ENCODE data around the gene DCHS1.

The DCHS1 gene

DNA sequence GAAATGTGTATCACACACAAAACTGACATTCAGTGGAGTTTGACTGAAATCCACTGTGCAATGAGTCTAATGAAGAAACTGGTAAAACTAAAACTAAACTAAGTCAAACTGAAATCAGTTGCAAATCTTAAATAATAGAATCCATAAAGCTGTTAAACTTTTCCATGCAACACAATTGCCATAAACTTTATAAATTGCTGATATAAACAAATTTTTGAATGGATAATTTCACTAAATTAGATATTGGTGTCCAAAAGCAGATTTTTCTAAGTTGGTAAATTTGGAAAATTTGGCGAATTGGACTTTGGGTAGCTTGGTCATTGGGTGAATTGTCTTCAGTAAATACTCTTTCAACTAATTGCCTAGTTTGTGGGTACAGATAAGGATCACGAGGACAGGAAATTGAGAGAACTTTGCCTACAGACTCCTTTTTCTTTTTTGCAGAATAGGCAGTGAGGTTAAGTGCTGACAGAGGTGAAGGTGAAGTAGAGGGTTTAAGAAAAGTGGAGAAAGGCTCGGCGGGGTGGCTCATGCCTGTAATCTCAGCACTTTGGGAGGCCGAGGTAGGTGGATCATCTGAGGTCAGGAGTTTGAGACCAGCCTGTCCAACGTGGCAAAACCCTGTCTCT lies 14.7 kb upstream of the DCHS1 start:
- ATAC-seq = no peak
- TF ChIP-seq CSDC2 (CRISPR knock-in tag; IDR thresholded peaks at IDR 0.05) (no peak), ZC3H10 (CRISPR knock-in tag; IDR thresholded peaks at IDR 0.05) (no peak), ISL1 (CRISPR knock-in tag; IDR thresholded peaks at IDR 0.05) (no peak), OSR1 (CRISPR knock-in tag; IDR thresholded peaks at IDR 0.05) (no peak), SNAI2 (CRISPR knock-in tag; IDR thresholded peaks at IDR 0.05) (no peak), GLIS3 (CRISPR knock-in tag; IDR thresholded peaks at IDR 0.05) (no peak), RARB (CRISPR knock-in tag; IDR thresholded peaks at IDR 0.05) (no peak), ARNTL (CRISPR knock-in tag; IDR thresholded peaks at IDR 0.05; ENCODE audit: borderline replicate concordance, low read depth) (no peak)
- TF ChIP-seq, protein P1, sequence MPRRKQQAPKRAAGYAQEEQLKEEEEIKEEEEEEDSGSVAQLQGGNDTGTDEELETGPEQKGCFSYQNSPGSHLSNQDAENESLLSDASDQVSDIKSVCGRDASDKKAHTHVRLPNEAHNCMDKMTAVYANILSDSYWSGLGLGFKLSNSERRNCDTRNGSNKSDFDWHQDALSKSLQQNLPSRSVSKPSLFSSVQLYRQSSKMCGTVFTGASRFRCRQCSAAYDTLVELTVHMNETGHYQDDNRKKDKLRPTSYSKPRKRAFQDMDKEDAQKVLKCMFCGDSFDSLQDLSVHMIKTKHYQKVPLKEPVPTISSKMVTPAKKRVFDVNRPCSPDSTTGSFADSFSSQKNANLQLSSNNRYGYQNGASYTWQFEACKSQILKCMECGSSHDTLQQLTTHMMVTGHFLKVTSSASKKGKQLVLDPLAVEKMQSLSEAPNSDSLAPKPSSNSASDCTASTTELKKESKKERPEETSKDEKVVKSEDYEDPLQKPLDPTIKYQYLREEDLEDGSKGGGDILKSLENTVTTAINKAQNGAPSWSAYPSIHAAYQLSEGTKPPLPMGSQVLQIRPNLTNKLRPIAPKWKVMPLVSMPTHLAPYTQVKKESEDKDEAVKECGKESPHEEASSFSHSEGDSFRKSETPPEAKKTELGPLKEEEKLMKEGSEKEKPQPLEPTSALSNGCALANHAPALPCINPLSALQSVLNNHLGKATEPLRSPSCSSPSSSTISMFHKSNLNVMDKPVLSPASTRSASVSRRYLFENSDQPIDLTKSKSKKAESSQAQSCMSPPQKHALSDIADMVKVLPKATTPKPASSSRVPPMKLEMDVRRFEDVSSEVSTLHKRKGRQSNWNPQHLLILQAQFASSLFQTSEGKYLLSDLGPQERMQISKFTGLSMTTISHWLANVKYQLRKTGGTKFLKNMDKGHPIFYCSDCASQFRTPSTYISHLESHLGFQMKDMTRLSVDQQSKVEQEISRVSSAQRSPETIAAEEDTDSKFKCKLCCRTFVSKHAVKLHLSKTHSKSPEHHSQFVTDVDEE (CRISPR knock-in tag; IDR thresholded peaks at IDR 0.05) = no peak
- TF ChIP-seq, protein P2, sequence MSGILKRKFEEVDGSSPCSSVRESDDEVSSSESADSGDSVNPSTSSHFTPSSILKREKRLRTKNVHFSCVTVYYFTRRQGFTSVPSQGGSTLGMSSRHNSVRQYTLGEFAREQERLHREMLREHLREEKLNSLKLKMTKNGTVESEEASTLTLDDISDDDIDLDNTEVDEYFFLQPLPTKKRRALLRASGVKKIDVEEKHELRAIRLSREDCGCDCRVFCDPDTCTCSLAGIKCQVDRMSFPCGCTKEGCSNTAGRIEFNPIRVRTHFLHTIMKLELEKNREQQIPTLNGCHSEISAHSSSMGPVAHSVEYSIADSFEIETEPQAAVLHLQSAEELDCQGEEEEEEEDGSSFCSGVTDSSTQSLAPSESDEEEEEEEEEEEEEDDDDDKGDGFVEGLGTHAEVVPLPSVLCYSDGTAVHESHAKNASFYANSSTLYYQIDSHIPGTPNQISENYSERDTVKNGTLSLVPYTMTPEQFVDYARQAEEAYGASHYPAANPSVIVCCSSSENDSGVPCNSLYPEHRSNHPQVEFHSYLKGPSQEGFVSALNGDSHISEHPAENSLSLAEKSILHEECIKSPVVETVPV (CRISPR knock-in tag; IDR thresholded peaks at IDR 0.05) = no peak
- TF ChIP-seq, protein P3, sequence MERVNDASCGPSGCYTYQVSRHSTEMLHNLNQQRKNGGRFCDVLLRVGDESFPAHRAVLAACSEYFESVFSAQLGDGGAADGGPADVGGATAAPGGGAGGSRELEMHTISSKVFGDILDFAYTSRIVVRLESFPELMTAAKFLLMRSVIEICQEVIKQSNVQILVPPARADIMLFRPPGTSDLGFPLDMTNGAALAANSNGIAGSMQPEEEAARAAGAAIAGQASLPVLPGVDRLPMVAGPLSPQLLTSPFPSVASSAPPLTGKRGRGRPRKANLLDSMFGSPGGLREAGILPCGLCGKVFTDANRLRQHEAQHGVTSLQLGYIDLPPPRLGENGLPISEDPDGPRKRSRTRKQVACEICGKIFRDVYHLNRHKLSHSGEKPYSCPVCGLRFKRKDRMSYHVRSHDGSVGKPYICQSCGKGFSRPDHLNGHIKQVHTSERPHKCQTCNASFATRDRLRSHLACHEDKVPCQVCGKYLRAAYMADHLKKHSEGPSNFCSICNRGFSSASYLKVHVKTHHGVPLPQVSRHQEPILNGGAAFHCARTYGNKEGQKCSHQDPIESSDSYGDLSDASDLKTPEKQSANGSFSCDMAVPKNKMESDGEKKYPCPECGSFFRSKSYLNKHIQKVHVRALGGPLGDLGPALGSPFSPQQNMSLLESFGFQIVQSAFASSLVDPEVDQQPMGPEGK (CRISPR knock-in tag; IDR thresholded peaks at IDR 0.05; ENCODE audit: borderline replicate concordance) = no peak

DNA sequence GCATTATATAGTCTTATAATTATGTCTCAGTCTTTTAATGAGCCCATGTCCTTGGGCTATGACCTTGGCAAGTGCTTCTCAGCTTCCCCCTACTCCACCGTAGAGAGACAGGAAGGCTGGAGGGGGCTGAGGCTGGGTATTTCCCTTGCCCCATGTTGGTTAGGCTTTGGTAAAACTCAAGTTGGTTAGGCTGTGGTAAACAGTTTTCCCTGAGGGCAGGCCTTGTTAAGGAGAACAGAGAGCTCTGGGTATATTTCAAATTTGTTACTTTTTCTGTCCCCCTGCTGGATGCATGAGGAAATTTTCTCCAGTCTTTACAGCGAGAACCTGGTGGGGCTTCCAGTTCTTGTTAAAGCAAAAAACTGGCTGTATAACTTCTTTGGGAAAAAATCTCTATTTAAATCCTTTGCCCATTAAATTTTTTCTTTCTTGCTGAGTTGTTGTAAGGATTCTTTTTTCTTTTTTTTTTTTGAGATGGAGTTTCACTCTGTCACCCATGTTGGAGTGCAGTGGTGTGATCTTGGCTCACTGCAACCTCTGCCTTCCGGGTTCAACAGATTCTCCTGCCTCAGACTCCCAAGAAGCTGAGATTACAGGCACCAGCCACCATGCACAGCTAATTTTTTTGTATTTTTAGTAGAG lies 12.2 kb upstream of the DCHS1 start:
- TF ChIP-seq OSR1 (CRISPR knock-in tag; IDR thresholded peaks at IDR 0.05) = no peak

DNA sequence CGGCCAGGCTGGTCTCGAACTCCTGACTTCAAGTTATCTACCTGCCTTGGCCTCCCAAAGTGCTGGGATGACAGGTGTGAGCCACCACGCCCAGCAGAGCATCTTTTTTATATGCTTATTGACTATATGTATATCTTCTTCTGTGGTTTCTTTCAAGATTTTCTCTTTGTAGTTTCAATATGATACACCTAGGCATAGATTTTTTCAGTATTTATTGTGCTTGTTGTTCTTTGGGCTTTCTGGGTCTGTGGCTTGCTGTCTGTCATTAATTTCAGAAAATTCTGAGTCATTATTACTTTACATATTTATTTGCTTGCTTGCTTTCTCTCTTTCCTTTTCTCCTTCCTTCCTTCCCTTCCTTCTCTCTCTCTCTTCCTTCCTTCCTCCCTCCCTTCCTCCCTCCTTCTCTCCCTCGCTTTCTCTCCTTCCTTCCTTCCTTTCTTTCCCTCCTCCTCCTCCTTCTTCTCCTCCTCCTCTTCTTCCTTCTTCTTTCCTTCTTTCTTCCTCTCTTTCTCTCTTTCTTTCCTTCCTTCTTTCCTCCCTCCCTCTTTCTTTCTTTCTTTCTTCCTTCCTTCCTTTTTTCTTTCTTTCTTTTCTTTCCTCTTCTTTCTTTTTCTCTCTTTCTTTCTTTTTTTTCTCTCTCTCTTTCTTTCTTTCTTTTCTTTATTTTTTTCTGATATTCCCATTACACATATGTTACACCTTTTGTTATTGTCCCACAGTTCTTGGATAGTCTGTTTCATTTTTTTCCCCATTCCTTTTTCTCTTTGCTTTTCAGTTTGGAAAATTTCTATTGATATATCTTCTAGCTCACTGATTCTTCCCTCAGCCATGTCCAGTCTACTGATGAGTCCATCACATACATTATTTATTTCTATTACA lies 10.9 kb upstream of the DCHS1 start:
- ATAC-seq = no peak
- TF ChIP-seq OSR1 (CRISPR knock-in tag; IDR thresholded peaks at IDR 0.05) (no peak), CSDC2 (CRISPR knock-in tag; IDR thresholded peaks at IDR 0.05) (no peak), ZNF70 (CRISPR knock-in tag; IDR thresholded peaks at IDR 0.05) (no peak), ZFP30 (CRISPR knock-in tag; IDR thresholded peaks at IDR 0.05) (no peak), ESRRG (CRISPR knock-in tag; IDR thresholded peaks at IDR 0.05) (no peak), RARB (CRISPR knock-in tag; IDR thresholded peaks at IDR 0.05) (no peak), ARNTL (CRISPR knock-in tag; IDR thresholded peaks at IDR 0.05; ENCODE audit: borderline replicate concordance, low read depth) (no peak), BACH2 (CRISPR knock-in tag; IDR thresholded peaks at IDR 0.05; ENCODE audit: borderline replicate concordance) (no peak), TCF4 (CRISPR knock-in tag; IDR thresholded peaks at IDR 0.05; ENCODE audit: borderline replicate concordance) (no peak)
- TF ChIP-seq, protein P2 (CRISPR knock-in tag; IDR thresholded peaks at IDR 0.05) = no peak
- TF ChIP-seq, protein P3 (CRISPR knock-in tag; IDR thresholded peaks at IDR 0.05; ENCODE audit: borderline replicate concordance) = no peak
- TF ChIP-seq, protein P4, sequence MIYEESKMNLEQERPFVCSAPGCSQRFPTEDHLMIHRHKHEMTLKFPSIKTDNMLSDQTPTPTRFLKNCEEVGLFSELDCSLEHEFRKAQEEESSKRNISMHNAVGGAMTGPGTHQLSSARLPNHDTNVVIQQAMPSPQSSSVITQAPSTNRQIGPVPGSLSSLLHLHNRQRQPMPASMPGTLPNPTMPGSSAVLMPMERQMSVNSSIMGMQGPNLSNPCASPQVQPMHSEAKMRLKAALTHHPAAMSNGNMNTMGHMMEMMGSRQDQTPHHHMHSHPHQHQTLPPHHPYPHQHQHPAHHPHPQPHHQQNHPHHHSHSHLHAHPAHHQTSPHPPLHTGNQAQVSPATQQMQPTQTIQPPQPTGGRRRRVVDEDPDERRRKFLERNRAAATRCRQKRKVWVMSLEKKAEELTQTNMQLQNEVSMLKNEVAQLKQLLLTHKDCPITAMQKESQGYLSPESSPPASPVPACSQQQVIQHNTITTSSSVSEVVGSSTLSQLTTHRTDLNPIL (CRISPR knock-in tag; IDR thresholded peaks at IDR 0.05; ENCODE audit: low read depth) = no peak
- TF ChIP-seq, protein P1 (CRISPR knock-in tag; IDR thresholded peaks at IDR 0.05) = no peak
- TF ChIP-seq, protein P5, sequence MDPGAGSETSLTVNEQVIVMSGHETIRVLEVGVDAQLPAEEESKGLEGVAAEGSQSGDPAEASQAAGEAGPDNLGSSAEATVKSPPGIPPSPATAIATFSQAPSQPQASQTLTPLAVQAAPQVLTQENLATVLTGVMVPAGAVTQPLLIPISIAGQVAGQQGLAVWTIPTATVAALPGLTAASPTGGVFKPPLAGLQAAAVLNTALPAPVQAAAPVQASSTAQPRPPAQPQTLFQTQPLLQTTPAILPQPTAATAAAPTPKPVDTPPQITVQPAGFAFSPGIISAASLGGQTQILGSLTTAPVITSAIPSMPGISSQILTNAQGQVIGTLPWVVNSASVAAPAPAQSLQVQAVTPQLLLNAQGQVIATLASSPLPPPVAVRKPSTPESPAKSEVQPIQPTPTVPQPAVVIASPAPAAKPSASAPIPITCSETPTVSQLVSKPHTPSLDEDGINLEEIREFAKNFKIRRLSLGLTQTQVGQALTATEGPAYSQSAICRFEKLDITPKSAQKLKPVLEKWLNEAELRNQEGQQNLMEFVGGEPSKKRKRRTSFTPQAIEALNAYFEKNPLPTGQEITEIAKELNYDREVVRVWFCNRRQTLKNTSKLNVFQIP (CRISPR knock-in tag; IDR thresholded peaks at IDR 0.05; ENCODE audit: borderline replicate concordance, low read depth) = no peak

More for the DNA sequence above, 12.2 kb upstream of the DCHS1 start:
- ATAC-seq = peak; percentile 58; the same call in 1 of the 3 replicates

Data from SK-N-SH treated with all-trans-retinoic acid at 6 μM for 48 hours (cell line).